GM19324 (cell line): ENCODE measurements around the gene EFHB.
"Not testable (repeated sequence)": the region's sequence is repeated elsewhere in the genome, so short reads cannot be mapped to it uniquely, and the experiment has no call there.

Experiments
- ATAC-seq: cut with Tn5 transposase; IDR thresholded peaks from one replicate; pipeline ENCODE4 v1.9.1; 2021; ENCODE audit warnings: mild to moderate bottlenecking, moderate library complexity; ENCODE audit not compliant: unreplicated experiment, low FRiP score

The EFHB gene

GRCh38 chr3:19931767-19932188 lies 2.2 kb downstream of the EFHB start:
- no peak for ATAC-seq

- ATAC-seq: peak; percentile 71
These were observed 2.8 kb downstream of the EFHB start for GRCh38 chr3:19931180-19931692.

GRCh38 chr3:19920401-19921080 lies 13.5 kb downstream of the EFHB start:
- ATAC-seq: no peak

- ATAC-seq: no peak
These were observed 16.9 kb downstream of the EFHB start for GRCh38 chr3:19917167-19917566.

- ATAC-seq: no peak
These were observed 22.6 kb downstream of the EFHB start for GRCh38 chr3:19911452-19911851.

- no peak for ATAC-seq
These were observed 26.5 kb downstream of the EFHB start for GRCh38 chr3:19907523-19907922.

- no peak for ATAC-seq
These were observed 30.4 kb downstream of the EFHB start for GRCh38 chr3:19903649-19904048.

GRCh38 chr3:19901918-19902317 lies 32.1 kb downstream of the EFHB start:
- no peak for ATAC-seq

- ATAC-seq: no peak
These were observed 32.7 kb downstream of the EFHB start for GRCh38 chr3:19901337-19901736.

- ATAC-seq: not testable (repeated sequence)
These were observed 34.2 kb downstream of the EFHB start for GRCh38 chr3:19899833-19900232.

- ATAC-seq: no peak
These were observed 34.8 kb downstream of the EFHB start for GRCh38 chr3:19899264-19899663.

- ATAC-seq: no peak
These were observed 35.3 kb downstream of the EFHB start for GRCh38 chr3:19898721-19899120.

- no peak for ATAC-seq
These were observed 42.3 kb downstream of the EFHB start for GRCh38 chr3:19891740-19892139.

GRCh38 chr3:19888428-19889152 lies 45.4 kb downstream of the EFHB start:
- ATAC-seq: no peak

- ATAC-seq: not testable (repeated sequence)
These were observed 46.9 kb downstream of the EFHB start for GRCh38 chr3:19887122-19887521.

GRCh38 chr3:19886404-19886803 lies 47.6 kb downstream of the EFHB start:
- ATAC-seq: no peak

- ATAC-seq: no peak
These were observed 48.5 kb downstream of the EFHB start for GRCh38 chr3:19885468-19885867.

GRCh38 chr3:19881852-19882251 lies 52.2 kb downstream of the EFHB start:
- ATAC-seq: no peak

- no peak for ATAC-seq
These were observed 53.0 kb downstream of the EFHB start for GRCh38 chr3:19881036-19881435.

- no peak for ATAC-seq
These were observed 56.4 kb downstream of the EFHB start for GRCh38 chr3:19877656-19878055.

- ATAC-seq: peak; percentile 78
These were observed 67.2 kb downstream of the EFHB start for GRCh38 chr3:19866751-19867347.
